NK-92 (cell line): Measurements from ENCODE around the gene ATAD3C.
"Not testable (repeated sequence)": the region's sequence is repeated elsewhere in the genome, so short reads cannot be mapped to it uniquely, and the experiment has no call there.

Experiments used
- DNase-seq: peaks from one replicate; lab custom pipeline; 2025; ENCODE audit not compliant: unreplicated experiment; lab: John Stamatoyannopoulos, UW

Gene ATAD3C, protein sequence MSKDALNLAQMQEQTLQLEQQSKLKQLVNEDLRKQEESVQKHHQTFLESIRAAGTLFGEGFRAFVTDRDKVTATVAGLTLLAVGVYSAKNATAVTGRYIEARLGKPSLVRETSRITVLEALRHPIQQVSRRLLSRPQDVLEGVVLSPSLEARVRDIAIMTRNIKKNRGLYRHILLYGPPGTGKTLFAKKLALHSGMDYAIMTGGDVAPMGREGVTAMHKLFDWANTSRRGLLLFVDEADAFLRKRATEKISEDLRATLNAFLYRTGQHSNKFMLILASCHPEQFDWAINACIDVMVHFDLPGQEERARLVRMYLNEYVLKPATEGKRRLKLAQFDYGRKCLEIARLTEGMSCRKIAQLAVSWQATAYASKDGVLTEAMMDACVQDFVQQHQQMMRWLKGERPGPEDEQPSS

DNA sequence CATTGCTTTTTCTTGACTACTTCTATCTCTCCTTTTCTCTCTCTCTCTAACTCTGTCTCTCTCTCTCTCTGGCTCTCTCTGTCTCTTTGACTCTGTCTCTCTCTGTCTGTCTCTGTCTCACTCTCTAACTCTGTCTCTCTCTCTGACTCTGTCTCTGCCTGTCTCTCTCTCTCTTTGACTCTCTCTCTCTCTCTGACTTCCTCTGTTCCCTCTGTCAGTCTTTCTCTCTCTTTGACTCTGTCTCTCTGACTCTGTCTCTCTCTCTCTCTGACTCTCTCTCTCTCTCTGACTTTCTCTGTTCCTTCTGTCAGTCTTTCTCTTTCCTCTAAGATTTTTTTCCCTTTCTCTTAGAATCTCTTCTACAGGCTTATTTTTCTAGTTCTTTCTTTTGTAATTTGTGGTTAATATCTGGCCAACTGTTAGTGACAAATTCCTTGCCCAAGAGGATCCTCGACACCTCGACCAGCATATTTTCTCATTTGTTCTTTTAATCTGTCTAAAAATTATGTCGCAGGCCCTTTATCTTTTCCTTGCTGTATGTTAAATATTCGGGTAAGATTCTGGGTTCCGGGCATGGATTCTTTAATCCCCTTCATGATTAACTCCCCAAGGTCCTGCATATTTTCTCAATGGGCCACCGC lies at the start of gene ATAD3C:
ATAD3C (plus strand) TSS at position 591 of the 641 bp plus-strand sequence. CDS start 995 bp downstream, outside the sequence.
- DNase-seq: no peak

DNA sequence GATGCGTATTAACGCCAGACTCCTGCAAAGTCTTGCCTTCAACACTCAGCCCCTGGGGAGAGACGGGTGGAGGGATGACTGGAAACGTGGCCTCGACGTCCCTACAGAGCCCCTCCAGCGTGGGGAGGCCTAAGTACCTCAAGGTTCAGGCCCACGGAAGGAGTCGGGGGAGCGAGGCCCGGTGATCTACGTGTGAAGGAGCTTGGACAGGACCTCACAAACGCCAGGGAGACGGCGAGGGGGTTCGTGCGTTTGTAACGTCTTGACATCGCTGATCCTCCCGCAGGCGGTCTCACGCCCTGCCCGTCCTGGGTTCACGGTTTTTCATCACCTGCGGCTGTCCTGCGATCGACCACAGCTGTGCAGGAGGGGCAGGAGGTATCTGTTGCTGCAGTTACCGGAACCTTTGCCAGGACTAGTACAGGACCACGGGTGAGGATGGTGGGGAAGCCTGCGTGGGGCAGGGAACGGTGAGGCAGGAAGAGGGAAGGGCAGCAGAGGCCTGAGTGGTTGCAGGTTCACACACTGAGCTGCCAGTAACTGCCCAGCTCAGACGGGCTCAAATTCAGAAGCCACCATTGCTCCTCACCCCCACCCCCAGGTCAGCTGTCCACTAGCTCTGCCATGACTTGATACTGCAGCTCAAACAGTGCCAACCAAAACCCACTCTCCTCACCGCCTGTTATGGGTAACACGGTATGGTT lies 49.5 kb upstream of the ATAD3C start:
- DNase-seq: no peak

DNA sequence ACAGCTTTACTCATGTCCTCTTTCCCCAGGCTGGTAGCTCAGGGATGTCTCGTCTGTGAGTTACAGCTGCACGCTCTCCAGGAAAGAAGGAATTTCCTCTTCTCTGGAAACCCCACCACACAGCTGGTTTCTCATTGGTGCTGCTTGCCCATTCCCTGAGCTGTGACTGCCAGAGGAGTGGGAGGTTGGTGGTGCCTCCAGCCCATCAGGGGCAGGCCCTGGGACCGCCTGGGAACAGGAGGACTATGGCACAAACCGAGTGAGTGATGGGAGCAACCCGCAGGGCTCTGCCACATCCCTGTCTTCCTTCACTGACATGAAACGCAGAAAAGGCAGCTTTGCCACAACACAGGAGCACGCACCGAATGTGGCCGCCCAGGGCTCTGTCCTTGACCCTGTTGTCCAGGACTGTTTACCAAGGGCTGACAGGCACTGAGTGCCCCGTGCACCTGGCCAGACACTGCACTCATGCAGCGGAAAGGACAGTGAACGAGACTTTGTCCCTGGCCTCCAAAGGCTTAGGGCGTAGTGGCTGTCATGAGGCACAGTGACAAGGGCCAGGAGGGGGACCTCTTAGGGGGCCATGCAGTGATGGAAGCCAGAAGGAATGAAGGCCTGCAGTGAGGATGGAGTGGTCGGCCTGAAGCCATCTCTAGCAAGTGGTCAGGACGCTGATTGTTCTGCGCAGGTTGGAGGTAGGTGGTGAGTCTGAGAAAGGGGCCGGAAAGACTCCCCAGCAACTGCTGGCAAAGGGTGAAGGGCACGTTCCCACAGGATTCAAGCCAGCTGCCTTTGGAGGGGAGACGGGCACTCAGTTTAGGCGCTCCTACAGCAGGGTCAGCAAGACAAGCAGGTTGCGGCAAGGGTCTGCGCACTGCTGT lies 48.7 kb upstream of the ATAD3C start:
- no peak for DNase-seq

DNA sequence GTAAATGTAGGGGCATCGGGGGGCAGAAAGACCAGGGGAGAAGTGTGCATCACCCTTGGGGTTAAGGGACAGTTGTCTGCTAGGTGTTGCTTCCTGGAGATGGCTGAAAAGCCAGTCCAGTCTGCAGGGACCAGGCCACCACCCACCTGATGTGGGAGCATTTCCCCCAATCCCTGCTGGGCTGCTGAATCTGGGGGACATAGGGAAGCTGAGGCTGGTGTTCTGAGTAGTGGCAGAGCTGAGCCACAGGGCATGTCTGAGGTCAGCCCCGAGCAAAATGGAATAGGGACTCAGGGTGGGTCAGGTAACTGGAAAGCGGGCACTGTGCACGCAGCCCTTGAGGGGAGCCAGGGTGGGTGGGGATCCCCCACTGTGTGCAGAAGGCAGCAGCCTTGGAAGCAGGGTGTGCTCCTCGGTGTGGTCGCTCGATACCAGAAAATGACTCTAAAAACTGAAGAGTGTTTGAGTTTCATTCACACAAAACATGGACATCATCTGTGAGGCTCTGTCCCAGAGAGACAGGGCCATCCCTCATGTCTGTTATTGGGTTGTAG lies 48.0 kb upstream of the ATAD3C start:
- DNase-seq: no peak

DNA sequence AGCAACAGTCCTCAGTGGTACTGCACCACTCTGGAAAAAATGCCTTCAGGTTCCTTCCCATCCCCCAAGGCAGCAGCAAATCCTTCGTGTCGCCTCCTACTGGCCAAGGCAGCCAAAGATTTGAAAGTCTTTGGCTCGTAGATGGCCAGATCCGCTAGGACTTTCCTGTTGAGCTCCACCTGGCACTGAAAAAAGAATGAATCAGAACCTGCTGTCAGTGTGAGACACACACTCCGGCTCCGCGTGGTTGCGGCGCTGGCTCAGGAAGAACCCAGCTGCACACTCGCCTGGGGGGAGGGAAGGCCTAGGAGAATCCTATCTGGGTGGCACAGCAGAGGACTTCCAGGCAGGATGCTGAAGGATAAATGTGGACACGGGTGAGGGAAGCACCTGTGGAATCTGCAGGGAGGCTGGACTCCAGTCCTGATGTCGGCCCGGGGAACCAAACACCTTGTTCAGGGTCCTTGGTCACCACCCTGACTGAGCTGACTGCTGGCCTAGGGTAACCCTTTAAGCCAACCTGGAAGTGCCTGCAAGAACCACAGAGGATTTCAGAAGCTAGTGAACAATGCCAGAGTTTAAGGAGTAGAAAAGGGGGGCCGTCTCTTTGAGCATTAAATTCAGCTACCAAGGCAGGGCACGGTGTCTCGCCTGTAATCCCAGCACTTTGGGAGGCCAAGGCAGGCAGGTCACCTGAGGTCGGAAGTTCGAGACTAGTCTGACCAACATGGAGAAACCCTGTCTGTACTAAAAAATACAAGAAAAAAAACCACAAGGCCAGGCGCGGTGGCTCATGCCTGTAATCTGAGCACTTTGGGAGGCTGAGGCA lies 47.2 kb upstream of the ATAD3C start:
- no peak for DNase-seq

DNA sequence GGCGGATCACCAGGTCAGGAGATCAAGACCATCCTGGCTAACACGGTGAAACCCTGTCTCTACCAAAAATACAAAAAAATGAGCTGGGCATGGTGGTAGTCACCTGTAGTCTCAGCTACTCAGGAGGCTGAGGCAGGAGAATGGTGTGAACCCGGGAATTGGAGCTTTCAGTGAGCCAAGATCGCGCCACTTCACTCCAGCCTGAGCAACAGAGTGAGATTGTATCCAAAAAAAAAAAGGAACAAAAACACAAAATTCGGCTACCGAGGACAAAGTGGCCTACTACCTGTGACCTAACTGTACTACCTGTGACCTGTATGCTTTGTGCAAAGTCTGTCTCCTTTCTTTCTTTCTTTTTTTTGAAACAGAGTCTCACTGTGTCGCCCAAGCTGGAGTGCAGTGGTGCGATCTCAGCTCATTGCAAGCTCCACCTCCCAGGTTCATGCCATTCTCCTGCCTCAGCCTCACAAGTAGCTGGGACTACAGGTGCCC lies 46.5 kb upstream of the ATAD3C start:
- DNase-seq: not testable (repeated sequence)

DNA sequence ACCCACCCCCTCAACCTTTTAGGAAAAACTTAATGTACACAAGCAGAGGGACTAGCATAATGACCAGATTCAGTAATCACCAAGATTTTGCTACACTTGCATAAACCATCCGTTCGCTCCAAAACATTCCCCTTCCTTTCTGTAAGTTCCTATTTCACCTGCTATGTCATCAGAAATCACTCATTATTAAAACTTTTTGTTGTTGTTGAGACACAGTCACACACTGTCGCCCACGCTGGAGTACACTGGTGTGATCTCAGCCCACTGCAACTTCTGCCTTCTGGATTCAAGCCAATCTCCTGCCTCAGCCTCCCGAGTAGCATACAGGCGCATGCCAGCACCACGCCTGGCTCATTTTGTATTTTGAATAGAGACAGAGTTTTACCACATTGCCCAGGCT lies 45.8 kb upstream of the ATAD3C start:
- DNase-seq: no peak

DNA sequence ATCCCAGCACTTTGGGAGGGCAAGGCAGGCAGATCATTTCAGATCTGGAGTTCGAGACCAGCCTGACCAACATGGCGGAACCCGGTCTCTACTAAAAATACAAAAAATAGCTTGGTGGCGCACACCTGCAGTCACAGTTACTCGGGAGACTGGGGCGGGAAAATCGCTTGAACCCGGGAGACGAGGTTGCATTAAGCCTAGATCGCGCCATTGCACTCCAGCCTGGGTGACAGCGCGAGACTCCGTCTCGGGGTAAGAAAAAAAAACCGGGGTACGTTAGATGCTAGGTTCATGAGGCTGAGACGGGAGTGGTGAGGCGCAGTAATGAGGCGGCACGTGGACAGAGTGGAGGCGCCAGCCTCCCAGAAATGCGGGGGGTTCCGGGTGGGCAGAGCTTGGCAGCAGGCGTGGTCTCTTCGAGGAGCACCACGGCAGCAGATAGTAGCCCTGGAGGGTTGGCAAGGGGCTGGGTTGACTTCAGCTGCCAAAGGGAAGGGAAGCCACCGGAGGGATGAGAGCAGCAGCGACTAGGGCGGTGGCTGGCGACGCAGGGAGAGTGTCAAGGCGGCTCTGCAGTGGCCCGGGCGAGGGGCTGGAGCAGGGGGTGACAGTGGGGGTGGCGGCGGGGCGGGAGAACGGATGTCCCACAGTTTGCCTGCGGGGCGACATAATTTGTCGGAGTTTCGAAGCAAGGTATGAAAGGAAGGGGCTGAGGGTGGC lies 43.2 kb upstream of the ATAD3C start:
- no peak for DNase-seq

DNA sequence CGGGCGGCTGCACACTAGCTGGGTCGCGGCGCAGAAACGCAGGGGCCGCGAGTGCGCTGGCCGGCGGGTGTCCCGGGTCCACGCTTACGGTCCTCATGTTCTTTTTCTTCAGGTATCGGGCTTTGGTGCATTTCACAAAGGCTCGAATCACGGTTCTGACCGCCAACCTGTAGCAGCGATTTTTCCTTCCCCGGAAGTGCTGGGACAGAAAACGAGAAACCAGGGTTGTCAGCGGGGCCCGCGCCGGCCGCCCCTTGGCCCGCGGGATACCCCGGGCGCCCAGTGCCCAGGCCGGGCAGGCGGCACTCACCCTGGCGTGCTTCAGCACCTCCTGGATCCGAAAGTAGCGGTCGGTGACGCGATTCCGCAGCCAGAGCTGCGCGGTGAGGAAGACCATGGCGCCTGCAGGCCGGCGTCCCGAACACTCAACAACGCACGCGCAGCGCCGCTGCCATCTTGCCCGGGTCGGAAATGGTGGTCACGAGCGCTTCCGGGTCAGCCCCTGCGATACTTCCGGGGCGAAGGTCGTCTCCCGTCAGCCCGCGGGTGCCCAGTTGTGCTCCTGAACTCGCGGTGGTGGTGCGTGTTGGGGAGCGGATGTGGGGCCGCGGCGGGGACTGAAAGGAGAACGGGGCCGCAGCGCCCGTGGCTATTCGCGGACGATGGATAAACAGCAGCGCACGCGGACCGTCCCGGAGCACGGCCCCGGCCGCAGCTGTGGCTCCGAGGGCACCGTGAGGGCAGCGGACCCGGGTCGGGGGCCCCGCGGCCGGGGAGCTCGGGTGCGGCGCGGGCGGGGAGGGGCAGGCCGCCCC lies 42.5 kb upstream of the ATAD3C start, which contains the start of gene MRPL20:
MRPL20 (minus strand) TSS at position 473 of the 815 bp plus-strand sequence; CDS start at position 397, 76 bp downstream.
- peak; percentile 75 for DNase-seq

DNA sequence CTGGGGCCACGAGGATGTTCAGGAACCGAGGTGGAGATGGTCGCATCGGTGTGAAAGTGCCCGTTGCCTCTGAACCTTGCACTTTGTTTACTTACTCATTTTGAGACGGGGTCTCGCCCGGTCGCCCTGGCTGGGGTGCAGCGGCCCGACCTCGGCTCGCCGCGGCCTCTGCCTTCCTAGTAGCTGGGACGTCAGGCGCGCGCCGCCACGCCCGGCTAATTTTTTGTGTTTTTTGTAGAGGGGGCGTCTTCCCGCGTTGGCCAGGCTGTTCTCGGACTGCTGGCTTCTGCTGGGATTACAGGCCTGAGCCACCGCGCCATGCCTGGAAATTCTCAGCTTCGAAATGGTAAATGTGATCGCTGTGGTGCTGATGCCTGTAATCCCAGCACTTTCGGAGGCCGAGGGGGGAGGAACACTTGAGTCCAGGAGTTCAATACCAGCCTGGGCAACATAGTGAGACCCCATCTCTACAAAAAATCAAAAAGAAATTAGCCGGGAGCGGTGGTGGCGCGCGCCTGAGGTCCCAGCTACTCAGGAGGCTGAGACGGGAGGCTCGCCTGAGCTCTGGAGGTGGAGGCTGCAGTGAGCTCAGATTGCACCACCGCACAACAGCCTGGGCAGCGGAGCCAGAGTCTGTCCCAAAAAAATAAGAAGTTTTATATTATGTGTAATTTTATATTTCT lies 41.7 kb upstream of the ATAD3C start:
- no peak for DNase-seq

DNA sequence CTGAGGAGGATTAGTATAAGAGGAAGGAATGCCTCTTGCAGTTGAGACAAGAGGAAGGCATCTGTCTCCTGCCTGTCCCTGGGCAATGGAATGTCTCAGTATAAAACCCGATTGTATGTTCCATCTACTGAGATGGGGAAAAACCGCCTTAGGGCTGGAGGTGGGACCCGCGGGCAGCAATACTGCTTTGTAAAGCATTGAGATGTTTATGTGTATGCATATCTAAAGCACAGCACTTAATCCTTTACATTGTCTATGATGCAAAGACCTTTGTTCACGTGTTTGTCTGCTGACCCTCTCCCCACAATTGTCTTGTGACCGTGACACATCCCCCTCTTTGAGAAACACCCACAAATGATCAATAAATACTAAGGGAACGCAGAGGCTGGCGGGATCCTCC lies 39.3 kb upstream of the ATAD3C start:
- DNase-seq: not testable (repeated sequence)

DNA sequence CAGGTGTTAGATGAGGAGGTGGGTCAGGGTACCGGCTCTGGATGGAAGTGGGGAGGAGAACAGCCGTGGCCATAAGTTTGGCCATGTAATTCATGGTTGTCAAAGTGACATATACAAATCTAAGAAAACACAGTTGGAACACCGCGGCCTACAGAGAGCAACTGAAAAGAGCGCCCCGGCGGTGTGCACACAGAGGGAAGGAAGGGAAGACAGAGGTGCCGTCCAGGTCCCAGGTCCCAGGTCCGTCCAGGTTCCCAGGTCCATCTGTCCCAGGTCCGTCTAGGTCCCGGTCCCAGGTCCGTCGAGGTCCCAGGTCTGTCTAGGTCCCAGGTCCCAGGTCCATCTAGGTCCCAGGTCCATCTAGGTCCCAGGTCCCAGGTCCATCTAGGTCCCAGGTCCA lies 37.9 kb upstream of the ATAD3C start:
- DNase-seq: no peak

DNA sequence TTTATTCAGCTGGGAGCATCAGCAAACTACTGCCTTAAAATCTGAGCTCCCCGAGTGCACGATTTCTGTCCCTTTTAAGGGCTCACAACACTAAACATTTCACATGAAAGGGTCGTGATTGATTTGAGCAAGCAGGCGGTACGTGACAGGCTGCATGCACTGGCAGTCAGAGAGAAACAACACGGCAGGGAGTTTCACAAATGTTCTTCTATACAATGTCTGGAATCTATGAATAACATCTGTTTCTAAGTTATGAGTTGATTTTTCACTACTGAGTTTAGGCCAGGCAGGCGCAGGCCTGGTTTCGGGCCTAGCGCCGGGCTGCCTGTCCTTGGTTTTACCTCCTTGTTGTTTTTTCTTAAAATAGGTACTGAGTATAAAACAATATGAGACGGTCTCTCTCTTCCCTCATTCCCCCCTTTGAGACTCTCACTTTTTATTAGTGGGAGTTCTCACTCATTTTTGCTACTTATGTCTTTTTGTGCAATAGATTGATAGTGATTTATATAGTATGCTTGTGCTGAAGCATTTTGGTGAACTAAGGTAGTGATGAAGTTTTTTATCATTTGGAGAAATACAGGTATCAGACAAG lies 37.1 kb upstream of the ATAD3C start:
- not testable (repeated sequence) for DNase-seq

DNA sequence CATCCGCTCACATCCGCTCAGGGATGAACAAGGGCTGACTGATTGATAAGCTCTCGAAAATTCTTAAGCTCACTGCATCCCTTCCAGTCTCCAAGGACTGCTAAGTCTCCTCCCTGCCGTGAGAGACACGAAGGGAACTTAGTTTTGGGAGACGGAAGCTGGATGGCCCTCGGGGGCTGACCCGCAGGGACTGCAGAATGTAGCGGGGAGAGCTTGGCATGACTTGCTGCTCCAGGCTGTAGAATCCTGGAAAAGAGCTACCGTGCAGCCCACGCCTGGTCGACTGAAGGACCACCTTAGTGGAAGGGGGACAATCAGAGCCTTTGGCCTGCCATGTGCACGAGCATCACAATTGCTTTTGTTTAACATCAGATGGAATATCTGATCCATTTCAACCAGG lies 33.7 kb upstream of the ATAD3C start:
- no peak for DNase-seq

DNA sequence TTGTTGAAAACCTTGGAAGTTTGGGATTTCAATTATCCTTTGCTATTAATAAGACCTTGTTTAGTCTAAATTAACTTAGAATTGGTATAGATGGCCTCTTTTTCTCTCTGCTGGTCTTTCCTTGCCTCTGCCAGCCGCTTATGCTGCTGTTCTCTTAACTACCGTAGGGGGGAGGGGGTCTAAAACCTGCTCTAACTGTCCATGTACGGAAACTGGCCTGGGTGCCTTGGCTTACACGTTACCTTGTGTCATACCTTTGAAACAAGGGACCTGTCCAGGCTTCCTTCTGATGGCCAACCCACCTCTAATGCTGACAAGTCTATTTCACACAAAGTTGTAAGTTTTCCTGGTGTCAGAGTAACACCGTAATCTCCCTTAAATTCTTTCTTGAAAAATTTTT lies 32.1 kb upstream of the ATAD3C start:
- not testable (repeated sequence) for DNase-seq

DNA sequence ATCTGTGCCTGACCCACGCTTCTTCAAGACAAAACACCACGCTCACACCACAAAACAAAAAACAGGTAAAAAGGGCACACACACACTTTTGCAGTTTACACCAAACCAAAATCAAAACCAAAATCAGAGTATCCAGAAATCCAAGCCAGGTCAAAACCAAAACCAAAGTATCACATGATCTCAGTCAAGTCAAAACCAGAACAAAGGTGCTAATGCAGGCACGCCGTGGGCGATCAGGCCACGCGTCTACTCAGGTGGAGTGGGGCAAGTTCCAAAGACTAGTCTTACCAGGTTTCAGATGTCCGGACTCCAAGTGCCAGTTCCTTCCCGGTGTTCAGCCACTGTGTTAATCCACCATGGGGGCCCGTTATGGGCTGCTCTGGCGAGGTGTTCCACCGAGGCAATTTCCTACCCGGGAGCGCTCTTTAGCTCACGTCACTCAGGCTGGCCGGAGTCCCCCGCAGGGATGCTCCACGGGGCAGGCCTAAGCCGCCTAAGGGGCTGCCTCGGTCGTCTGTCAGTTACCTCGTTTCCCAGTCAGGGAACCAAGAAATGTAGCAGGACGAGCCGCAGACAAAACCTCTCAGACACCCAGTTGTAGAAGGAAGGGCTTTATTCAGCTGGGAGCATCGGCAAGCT lies 31.5 kb upstream of the ATAD3C start:
- DNase-seq: not testable (repeated sequence)
